ENCODE results near the gene SMAD7.

- TF ChIP-seq LEF1 (IDR thresholded peaks at IDR 0.05; ENCODE audit: borderline replicate concordance) = no peak
- TF ChIP-seq BHLHE40 (IDR thresholded peaks at IDR 0.05; ENCODE audit: borderline replicate concordance) = no peak
- TF ChIP-seq SP1 (IDR thresholded peaks at IDR 0.05) = no peak
- no peak for TF ChIP-seq NFRKB (IDR thresholded peaks at IDR 0.05)
- TF ChIP-seq HDGF (IDR thresholded peaks at IDR 0.05; ENCODE audit: borderline replicate concordance) = no peak
Measured at GRCh38 chr18:48949606-48950535, 894 bp downstream of the SMAD7 start.
